GM18861 (cell line): Measurements from ENCODE around the gene TOP2A.
"Not testable (repeated sequence)": the region's sequence is repeated elsewhere in the genome, so short reads cannot be mapped to it uniquely, and the experiment has no call there.

Experiments used
- ATAC-seq: cut with Tn5 transposase; IDR thresholded peaks from one replicate; pipeline ENCODE4 v1.9.1; 2021; ENCODE audit not compliant: unreplicated experiment

The TOP2A gene

GRCh38 chr17:40432864-40433528, 15.3 kb upstream of the TOP2A start:
- no peak for ATAC-seq

GRCh38 chr17:40431231-40431602, 13.5 kb upstream of the TOP2A start:
- no peak for ATAC-seq

- no peak for ATAC-seq
Measured at GRCh38 chr17:40430272-40431230, 12.9 kb upstream of the TOP2A start.

- no peak for ATAC-seq
Measured at GRCh38 chr17:40427002-40427491, 9.4 kb upstream of the TOP2A start.

- ATAC-seq, result no peak
Measured at GRCh38 chr17:40425741-40426140, 8.0 kb upstream of the TOP2A start.

- ATAC-seq, result no peak
Measured at GRCh38 chr17:40422990-40423633, 5.4 kb upstream of the TOP2A start.

- no peak for ATAC-seq
Measured at GRCh38 chr17:40419559-40420331, 2.0 kb upstream of the TOP2A start.

- ATAC-seq, result no peak
Measured at GRCh38 chr17:40418428-40418706, 671 bp upstream of the TOP2A start.

GRCh38 chr17:40417258-40417608, 463 bp downstream of the TOP2A start:
- no peak for ATAC-seq

GRCh38 chr17:40416671-40417070, 1.0 kb downstream of the TOP2A start:
- no peak for ATAC-seq

- ATAC-seq, result no peak
Measured at GRCh38 chr17:40415390-40415789, 2.3 kb downstream of the TOP2A start.

GRCh38 chr17:40414312-40414711, 3.4 kb downstream of the TOP2A start:
- not testable (repeated sequence) for ATAC-seq

- ATAC-seq, result no peak
Measured at GRCh38 chr17:40412880-40413279, 4.8 kb downstream of the TOP2A start.

GRCh38 chr17:40411821-40412220, 5.9 kb downstream of the TOP2A start:
- ATAC-seq, result no peak

- no peak for ATAC-seq
Measured at GRCh38 chr17:40410082-40410481, 7.6 kb downstream of the TOP2A start.

GRCh38 chr17:40409540-40409939, 8.2 kb downstream of the TOP2A start:
- not testable (repeated sequence) for ATAC-seq

GRCh38 chr17:40407460-40407859, 10.2 kb downstream of the TOP2A start:
- no peak for ATAC-seq

GRCh38 chr17:40404003-40404402, 13.7 kb downstream of the TOP2A start:
- ATAC-seq, result no peak

- ATAC-seq, result no peak
Measured at GRCh38 chr17:40402668-40403067, 15.0 kb downstream of the TOP2A start.

GRCh38 chr17:40399185-40399584, 18.5 kb downstream of the TOP2A start:
- no peak for ATAC-seq

GRCh38 chr17:40386555-40386954, 31.1 kb downstream of the TOP2A start:
- not testable (repeated sequence) for ATAC-seq
